ENCODE results near the gene EIF2AK2.
A peak's percentile ranks its signal among the peaks of the same experiment; 100 is the strongest.

Gene EIF2AK2

DNA sequence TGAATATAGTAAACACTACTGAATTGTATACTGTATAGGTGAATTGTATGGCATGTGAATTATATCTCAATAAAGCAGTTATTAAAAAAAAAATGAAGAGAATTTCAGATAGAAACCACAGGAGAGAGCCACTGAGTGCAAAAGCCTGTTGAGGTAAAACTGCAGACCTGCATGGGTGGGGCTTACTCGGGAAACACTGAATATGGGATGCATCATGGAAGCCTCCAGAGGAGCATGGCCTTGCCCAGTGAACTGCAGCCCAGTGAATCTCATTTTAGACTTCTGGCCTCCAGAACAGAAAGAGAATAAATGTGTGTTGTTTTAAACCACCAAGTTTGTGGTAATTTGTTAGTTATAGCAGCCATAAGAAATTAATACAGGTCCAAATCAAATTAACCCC, 56.7 kb downstream of the EIF2AK2 start:
- no peak for DNase-seq (ENCODE audit: low spot score)

DNA sequence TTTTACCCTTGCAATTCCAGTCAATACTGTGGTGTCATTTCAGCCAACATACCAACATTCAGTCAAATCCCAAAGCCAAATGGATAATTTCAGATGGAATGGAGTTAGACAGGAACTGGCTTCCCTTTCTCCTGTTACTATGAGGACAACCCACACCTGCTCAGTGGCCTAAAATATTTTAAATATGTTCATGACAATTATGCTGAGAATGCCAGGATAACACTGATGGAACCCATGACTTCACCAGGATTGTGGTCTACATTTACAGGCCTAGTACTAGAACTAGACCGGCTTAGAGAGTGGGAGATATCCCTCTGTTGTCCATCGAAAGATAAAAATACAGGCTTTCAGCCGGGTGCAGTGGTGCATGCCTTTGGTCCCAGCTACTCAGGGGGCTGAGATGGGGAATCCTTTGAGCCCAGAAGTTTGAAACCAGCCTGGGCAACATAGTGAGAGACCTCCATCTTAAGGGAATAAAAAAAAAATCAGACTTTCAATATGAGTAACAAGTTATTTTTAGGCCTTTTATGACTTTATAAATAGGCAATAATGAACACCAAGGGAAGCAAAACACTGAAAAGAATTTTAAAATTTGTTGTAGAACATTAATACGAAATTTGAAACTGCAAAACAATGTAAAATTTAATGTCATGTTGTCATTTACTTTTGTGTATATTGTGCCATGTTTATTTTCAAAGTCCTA, 58.2 kb downstream of the EIF2AK2 start:
- DNase-seq (ENCODE audit: low spot score) = no peak

DNA sequence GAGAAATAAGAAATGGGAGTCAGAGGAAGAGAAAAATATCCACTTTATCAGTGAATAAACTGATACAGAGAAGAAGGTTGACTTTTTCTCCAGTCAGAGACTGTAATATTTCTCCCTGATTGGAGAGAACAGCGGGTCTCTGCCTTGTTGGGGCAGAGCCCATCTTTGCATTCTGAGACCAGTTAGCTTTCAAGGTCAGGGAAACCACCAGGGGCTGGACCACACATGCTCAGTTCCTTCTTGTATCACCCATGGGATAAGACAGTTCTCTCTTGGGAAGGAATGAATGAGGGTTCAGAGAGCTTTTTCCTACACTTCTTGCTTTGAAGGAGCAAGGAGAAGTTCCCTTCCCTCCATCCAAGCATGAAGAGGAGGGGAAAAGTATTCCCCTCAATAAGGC, 60.2 kb downstream of the EIF2AK2 start:
- DNase-seq (ENCODE audit: low spot score) = no peak

DNA sequence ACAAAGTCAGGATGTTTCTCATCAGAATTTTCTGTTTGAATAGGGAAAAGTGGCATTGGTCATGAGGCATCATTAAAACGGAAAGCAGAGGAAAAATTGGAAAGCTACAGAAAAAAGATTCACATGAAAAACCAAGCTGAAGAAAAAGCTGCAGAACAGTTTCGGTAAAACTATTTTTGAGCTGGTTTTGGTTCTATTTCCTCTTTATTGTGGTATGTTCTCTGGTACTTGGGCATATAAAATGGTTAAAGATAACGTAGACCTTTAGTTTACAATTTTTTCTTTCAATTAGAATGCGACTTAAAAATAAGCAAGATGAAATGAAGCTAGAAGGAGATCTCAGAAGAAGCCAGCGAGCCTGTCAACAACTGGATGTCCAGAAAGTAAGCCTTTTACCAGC, 64.9 kb downstream of the EIF2AK2 start:
- peak; percentile 29 for DNase-seq (ENCODE audit: low spot score)

DNA sequence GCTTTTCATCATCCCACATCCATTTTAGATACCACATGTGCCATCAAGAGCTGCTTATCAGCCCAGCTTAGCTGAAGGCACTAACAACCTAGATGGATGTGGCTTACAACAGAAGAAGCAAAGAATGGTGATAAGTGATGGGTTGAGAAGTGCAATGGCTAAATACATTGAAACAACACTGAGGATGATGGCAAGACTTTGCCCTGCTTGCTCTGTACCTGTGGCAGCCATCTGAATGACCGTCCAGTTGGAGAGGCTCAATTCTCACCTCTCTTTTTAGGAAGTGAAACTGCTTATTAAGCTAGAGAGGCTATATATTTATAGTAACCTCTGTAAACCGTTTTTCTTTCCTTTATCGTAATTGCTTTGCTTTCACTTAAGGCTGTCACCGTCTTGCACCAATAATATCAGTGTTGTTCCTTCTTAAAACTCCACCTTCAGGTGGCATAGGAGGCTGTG, 66.7 kb downstream of the EIF2AK2 start:
- peak; percentile 20 for DNase-seq (ENCODE audit: low spot score)

DNA sequence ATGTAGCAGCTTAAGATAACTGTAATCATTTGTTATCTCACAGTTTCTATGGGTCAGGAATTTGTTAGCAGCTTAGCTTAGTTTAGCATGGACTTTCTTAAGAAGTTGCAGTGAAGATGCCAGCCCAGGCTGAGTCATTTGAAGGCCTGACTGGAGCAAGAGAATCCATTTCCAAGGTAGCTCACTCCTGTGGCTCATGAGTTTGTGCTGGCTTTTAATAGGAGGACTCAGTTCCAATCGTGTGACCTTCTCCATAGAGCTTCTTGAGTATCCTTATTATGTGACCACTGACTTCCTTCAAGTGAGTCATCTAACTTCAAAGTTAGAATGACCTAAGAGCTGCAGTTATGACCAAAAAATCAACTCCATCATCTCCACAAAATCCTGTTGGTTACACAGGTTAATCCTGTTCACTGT, 71.0 kb downstream of the EIF2AK2 start:
- no peak for DNase-seq (ENCODE audit: low spot score)

DNA sequence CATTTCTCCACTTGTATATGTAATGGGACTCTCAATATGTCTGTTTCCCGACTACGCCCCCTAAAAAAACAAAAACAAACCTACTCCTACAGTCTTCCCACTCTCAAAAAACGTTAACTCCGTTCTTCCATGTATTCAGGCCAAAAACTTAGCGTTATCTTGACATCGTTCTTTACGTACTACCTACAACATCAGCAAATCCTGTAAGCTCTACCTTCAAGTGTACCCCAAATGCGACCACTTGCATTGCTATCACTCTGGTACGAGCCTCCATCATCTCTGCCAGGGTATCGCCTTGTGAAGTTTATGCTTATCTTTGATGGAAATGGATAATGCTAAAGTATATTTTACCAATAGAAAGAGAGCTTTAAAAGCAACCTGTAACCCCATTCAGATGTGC, 72.0 kb downstream of the EIF2AK2 start:
- peak; percentile 8 for DNase-seq (ENCODE audit: low spot score)

DNA sequence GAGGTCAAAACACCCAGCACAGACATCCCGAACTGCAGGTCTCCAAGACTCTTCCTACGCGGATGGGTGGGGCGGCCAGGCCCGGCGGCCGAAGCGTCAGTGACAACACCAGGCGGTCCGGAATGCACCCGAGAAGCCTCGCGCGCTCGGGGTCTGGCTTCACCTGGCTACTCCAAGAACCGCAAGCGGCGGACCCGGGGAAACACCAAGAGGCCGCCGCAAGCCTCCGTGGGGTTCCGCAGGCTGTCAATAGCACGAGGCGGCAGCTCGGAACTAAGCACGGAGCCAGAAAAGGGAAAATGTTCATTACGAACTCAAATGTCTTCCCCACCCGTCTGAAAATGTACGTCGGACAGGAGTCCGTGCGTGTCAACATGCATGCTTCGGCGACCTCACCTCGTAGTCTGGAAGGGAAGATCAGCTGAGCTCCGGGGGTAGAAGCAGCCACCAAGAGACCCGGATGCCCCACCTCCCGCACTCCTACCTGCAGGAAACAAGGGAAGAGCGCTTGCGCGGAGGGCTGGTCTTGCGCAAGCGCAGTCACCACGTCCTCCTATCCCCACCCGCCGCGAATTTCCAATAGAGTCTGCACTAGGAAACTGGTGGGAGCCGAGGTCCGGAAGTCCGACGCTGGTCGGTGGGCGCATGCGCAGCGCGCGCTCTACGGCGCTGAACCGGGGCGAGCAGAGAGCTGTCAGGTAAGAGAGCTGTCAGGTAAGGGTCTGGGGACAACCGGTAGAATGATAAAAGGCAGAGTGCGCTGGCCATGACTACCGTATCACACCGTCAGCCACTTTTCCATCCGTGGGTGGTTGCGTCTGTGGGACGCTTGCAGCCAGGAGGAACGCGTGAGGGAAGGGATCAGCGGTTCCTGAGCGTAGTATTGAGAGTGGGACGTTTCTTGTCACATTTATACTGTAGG, 72.6 kb downstream of the EIF2AK2 start, which contains the start of the genes GPATCH11 and HEATR5B:
Gene GPATCH11, plus strand, starts transcription at position 646 of the 922 bp plus-strand sequence. CDS start 3,864 bp downstream, outside the sequence.
Gene HEATR5B, minus strand, starts transcription at position 500 of the 922 bp plus-strand sequence. CDS start 958 bp downstream, outside the sequence.
- DNase-seq (ENCODE audit: low spot score) = peak; percentile 96

DNA sequence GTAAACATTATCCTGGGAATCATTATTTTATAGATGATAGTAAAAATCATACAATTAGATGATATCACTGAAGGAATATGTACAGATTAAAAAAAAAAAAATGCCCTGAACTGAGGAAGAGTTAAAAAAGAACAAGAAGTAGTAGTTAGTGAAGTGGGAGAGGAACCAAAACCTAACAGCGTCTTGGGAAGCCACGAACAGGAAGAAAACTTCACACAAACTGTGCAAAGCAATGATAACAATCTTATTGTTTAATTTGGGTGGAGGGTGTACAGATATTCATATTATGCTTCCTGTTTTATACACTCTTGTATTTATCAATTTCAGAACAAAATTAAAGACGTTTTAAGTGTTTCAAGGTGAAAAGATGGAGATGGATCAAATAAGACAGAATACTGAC, 76.1 kb downstream of the EIF2AK2 start:
- DNase-seq (ENCODE audit: low spot score) = peak; percentile 5

DNA sequence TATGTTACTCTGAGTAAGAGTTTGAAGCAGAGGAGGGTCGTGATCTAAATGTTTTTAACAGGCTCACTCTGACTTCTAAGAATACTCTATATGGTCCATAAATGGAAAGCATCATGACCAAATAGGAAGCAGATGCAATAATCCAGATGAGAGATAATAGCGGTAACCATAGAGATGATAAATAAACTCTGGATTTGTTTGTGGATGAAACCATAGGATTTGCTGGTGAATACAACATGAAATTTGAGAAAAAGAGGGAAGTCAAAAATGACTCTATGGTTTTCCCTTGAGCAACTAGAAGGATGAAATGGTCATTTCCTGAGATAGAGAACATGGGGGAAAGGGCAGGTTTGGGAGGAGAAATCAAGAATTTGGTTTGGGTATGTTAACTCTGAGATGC, 76.5 kb downstream of the EIF2AK2 start:
- DNase-seq (ENCODE audit: low spot score) = no peak

DNA sequence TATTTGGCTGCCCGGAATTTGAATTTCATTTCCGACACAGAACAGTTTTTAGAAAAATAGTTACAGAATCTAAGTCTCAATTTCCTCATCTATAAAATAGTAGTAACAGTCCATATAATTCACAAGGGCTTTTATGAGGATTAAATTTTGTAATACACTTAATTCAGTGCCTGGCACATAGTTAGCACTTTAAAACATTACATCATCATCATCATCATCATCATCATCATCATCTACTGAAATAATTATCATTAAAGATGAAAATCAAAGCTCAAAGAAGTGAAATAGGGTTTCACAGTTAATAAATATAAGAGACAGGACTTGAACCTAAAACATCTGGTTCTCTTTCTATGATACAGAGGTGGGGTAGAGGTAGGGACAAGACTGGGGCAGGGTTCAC, 85.8 kb downstream of the EIF2AK2 start:
- DNase-seq (ENCODE audit: low spot score) = no peak

DNA sequence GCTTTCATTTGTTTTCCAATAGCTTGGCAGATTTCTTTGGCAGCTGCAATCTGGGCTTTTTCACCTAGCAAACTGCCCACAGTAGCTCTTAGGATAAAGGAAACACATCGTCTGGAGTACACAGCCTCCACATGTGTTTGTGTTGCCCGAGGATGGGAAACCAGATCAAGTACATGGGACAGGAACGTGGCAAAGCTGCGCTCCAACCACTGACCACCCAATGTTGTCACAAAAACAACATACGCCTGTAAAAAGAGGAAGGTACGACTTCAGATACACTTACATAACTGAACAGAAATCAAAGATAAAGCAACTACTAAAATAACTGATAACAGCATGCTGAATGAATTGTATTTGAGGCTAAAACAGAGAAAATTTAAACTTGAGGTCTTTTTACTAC, 88.1 kb downstream of the EIF2AK2 start:
- no peak for DNase-seq (ENCODE audit: low spot score)

DNA sequence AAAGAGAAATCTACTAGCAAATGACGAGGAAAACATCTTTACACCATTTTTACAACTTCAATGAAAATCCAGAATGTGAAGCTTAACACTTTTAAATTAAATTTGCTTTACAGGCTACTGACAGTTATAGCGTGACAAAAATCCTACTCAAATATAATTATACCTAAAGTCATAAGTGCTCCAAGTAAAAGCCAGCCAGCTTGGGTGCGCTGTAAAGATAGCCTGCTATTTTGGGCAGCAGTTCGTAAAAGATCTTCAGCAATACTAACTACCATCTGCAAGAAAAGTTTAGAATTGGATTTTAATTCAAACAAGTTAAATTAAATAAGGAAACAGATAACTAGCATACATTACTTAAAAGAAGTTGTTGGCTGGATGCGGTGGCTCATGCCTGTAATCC, 95.0 kb downstream of the EIF2AK2 start:
- no peak for DNase-seq (ENCODE audit: low spot score)

DNA sequence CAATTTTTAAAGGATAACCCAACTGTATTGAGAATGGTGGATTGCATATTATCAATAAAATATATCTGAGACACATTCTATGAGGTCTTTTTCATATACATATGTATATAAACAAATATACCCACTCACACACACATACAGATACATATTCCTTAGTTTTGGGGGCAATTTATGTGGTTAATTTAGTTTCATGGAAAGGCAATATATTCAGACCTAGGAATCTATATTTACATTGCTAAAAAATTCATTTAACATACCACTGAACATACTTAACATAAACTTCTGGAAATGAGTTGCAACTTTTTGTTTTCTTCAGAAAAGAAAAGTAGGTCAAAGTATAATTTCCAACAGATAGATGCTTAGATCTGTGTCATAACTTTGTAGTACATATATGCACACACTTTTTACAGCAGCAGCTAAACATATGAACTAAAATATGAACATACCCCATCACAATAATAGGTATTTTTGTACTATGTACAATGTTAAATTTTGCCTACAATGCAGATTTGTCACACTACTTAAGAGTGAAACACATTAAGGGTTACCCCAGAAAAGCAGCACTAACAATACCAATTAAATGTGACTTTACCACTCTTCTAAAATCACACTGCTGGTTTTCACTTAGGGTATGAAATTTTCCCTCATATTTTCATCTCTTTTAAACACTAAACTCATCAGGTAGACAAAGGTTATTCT, 95.6 kb downstream of the EIF2AK2 start:
- no peak for DNase-seq (ENCODE audit: low spot score)

DNA sequence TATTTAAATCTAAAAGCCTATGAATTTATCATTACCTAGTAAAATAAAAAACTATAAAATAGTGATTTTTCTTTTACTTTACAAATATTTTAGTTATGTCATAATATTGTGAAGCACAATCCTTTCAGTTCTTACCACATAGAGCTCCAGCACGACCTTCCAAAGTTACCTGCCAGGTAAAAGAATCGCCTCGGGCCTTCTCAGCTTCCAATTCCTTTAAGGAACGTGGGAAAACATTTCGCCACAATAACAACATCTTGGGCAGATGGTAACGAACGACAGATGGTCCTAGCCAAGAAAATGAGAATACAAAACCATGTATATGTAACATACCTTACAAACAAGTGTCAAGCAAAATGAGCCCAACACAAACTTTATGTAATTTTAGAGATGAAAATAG, 96.3 kb downstream of the EIF2AK2 start:
- DNase-seq (ENCODE audit: low spot score) = no peak

DNA sequence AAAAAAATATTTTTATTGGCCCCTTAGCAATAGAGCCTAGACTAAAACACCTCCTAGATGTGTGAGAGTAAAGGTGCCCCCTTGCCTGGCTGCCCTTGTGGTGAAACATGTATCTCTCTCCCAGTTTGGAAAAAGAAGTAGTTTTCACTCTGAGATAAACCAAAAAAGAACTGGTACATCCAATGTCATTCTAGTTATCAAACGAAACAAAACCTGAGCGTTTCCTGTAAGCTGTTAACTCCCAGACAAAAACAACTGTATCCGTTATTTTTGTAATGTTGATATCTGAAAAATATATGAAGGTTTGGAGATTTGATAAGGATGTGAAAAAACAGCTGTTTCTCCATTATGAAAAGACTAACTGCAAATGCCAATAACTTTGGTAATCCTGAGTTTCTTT, 96.9 kb downstream of the EIF2AK2 start:
- no peak for DNase-seq (ENCODE audit: low spot score)

DNA sequence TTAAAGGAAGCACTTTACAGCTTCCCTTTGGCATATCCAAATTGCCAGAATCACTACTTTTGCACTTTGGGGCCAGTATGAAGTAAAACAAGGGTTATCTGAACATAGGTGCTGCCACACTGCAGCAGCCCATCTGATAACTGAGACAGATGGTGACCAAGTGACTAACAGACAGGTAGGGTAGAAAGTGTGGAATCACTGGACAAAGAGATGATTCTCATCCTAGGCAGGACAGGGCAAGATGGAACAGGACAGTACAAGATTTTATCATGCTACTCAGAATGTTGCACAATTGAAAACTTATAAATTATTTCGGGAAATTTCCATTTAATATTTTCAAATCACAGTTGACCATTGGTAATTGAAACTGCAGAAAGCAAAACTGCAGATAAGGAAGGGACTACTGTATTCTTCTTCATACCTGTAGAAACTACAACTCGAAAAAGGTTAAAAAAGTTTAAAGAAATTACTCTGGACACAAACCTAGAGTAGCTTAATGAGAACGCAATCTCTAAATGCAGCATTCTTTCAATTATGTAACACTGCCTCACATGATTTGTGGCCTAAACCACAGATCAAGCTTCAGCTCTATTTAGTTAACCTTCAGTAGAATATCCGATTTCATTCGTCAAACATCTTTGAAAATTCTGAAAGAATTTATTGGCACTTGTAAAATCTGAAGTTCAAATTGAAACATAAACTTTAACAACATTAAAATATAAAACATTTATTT, 104.0 kb downstream of the EIF2AK2 start:
- DNase-seq (ENCODE audit: low spot score) = no peak
